ENCODE data around the gene RASL12.

RASL12 gene

GRCh38 chr15:65052956-65053355 lies 14.8 kb downstream of the RASL12 start:
- DNase-seq, result no peak

DNA sequence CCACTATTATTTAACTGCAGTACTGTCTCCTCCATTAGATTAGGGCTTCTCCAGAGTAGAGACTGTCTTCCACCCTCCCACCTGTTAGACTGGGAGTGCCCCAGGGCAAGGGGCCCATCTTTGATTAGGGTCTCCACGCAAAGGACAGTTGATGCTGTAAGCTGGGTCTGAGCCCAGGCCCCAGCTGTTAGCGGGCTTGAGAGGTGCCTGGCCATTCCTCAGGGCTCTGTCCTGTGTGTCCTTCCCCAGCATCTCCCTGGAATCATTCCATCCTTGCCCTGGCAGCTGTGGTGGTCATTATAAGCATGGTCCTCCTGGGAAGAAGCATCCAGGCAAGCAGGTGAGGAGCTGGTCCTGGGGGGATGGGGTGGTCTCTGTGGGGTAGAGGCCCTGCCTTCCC lies 16.5 kb downstream of the RASL12 start:
- DNase-seq, result no peak

GRCh38 chr15:65050270-65050669 lies 17.5 kb downstream of the RASL12 start:
- no peak for DNase-seq

GRCh38 chr15:65049418-65049840 lies 18.4 kb downstream of the RASL12 start:
- DNase-seq, result peak; percentile 55

- DNase-seq, result no peak
These were observed 19.6 kb downstream of the RASL12 start for GRCh38 chr15:65048241-65048640.

DNA sequence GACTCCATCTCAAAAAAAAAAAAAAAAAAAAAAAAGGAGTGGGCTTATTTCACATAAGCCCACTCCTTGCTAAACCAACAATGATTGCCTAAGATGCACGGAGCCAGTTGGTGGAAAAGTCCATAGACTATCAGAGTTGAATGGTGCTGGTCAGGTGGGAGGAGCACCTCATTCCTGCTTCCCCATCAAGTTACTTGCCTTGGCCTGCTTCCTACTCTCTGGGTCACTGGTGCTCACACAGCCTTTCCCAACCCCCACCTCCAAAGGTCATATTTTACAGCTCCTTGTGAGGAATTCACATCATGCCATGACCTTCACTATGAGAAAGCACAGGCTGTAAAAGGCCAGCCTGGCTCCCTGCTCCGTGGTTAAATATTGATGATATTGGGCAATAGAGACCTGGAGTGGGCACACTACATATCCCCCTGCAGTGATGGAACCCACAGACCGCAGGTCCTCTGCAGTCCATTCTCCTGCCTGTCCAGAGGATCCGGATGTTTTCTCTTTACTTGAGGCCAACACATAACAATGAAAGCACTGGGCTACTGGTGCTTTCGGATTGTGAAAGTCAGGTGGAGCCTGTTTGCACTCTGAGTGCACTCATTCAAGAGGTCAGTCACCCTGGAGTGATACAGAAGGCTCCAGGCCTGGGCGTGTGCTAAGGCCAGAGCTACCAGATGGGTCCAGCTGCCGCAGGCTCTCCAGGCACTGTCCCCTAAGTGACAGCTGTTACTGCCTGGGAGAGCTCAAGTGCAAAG lies 22.9 kb downstream of the RASL12 start, which contains the start of gene SLC51B:
Gene SLC51B, plus strand, starts transcription at position 664 of the 758 bp plus-strand sequence. CDS start 4,618 bp downstream, outside the sequence.
- no peak for DNase-seq

- peak; percentile 68 for DNase-seq
These were observed 23.6 kb downstream of the RASL12 start for GRCh38 chr15:65044218-65044617.

- DNase-seq, result no peak
These were observed 24.9 kb downstream of the RASL12 start for GRCh38 chr15:65042776-65043327.

- DNase-seq, result no peak
These were observed 26.0 kb downstream of the RASL12 start for GRCh38 chr15:65041787-65042186.

GRCh38 chr15:65040461-65040860 lies 27.3 kb downstream of the RASL12 start:
- no peak for DNase-seq

GRCh38 chr15:65038836-65039235 lies 29.0 kb downstream of the RASL12 start:
- no peak for DNase-seq

DNA sequence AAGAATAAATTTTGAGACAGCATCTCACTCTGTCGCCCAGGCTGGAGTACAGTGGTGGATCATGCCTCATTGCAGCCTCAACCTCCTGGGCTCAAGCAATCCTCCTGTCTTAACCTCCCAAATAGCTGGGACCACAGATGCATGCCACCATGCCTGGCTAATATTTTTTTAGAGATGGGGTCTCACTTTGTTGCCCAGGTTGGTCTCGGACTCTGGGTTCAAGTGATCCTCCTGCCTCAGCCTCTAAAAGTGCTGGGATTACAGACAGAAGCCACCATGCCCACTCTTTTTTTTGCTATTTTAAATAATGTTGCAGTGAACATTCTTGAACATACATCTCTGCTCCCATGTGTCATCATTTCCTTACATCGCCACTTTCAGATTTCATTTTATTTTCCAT lies 29.4 kb downstream of the RASL12 start:
- no peak for DNase-seq

GRCh38 chr15:65037309-65037708 lies 30.5 kb downstream of the RASL12 start:
- no peak for DNase-seq

GRCh38 chr15:65034719-65035118 lies 33.1 kb downstream of the RASL12 start:
- no peak for DNase-seq

- peak; percentile 25 for DNase-seq
These were observed 34.0 kb downstream of the RASL12 start for GRCh38 chr15:65033659-65034269.

DNA sequence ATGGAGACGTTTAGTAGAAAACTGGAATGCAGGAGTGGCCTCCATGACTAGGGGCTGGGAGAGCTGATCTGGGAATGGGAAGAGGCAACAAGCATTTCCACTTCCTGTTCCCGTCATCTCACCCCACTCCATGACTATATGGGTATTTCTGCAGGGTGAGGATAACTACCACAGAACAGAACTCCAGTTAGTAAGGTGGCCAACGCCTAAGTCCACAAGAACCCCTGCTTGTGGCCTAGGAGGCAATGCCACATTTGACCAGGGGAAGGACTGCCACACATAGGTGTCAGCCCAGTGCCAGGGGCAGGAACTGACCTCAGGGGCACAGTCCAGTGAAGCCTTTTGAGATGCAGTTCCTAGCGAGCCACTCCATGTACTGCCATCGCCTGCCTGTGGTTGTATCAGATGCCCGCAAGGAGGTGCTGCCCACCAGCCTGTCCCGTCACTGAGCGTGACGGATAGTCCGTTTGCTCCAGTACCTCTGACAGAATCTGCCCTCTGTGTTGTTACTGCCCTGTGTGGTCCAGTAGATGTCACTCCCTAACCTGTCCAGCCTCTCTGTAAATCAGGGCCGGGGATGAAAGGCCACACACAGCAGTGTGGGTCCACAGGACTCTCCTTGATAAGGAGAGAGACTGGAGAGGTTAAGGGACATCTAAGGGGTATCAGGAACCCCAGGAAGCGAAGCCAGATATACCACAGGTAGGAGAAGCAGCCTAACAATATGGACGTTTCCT lies 34.8 kb downstream of the RASL12 start:
- DNase-seq, result peak; percentile 75

GRCh38 chr15:65029736-65030208 lies 38.0 kb downstream of the RASL12 start:
- no peak for DNase-seq

DNA sequence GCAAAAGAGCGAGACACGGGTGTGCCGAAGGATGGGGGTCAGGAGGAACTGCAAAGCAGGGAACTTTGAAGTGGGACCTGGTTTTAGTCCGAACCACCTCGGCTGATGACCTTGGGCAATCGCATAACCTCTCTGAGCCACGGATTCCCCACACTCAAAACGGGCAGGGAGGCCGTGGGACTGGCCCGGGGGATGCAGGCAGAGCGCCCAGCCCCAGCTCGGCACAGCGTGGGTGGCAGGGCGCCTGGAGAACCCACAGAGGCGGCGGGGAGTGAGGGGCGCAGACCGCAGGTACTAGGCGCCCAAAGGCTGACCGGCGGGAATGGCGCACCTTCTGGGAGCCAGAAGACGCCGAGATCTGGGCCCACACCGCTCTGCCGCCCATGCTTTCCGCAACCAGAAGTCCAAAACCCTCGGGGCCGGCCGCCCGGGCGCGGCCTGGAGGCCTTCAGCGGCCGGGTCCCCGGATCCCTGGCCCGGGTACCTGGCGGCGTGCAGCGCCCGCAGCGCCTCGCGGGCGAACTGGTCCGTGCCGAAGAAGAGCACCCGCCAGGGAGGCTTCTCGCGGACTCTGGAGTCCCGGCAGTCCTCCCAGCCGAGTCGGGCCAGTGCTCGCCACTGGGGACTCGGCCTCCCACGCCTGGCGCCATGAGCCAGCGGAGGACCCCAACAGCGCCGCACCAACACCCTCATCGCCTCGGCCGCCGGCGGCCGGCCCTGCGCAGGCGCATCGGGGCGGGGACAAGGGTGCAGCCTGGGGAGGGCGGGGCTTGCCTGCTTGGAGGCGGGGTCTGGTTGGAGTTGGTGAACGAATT lies 38.7 kb downstream of the RASL12 start, which contains the start of gene MTFMT:
Gene MTFMT, minus strand, starts transcription at position 719 of the 815 bp plus-strand sequence. Its CDS starts 26 bp downstream, at position 693.
- peak; percentile 79 for DNase-seq

DNA sequence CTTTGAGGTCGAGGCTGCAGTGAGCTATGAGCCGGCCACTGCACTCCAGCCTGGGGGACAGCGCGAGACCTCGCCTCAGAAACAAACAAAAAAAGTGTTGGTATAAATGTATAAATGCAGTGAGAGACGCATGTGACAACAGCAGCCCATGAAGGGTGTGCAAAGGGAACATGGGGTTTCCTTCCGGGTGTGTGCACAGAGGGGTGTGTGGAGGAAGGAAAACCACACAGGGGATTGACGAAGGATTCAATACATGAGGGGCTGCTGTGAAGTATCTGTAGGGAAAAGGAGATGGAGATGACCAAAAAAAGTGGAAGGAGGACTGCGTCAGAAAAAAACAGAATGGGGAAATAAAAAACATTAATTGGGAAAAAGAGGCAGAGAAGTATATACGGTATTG lies 39.5 kb downstream of the RASL12 start:
- DNase-seq, result no peak

- no peak for DNase-seq
These were observed 40.2 kb downstream of the RASL12 start for GRCh38 chr15:65027593-65027992.

DNA sequence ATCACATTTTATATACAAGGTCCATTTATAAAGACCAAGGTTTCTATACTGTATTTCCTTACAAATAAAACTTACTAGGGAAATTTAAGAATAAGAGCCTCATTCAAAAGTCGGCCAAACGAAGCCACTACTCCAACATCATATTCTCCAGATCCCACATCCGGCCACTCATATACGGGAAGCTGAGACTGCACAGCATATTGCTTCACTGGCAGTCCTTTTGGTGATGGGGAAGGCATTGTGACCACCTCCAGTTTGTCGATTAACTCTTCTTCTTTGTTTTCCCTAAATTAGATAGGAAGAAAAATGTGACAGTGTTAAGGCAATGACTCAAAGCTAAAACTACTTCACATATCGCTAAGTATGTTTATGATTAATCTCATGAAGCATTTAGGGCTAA lies 41.0 kb downstream of the RASL12 start:
- DNase-seq, result no peak

DNA sequence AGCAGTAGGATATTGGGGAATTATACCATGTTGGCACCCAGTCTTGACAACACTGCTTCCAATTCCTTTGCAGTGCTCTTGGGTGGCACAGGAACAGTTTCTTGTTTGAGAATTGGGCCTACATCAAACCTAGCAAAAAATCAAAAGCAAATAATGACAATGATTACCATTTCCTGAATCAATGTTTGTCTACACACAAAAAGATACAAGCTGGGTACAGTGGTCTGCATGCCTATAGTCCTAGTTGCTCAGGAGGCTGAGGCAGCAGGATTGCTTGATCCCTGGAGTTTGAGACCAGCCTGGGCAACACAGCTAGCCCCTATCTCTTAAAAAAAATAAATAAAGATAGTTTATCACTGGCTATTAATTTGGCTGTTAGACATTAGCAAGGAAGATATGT lies 46.3 kb downstream of the RASL12 start:
- no peak for DNase-seq
